ENCODE data around the gene FAM241B. TPM values are rescaled to one million over a fixed set of nuclear protein-coding genes. Genes with fewer than 3 reads are reported as not detected.

The FAM241B gene, protein sequence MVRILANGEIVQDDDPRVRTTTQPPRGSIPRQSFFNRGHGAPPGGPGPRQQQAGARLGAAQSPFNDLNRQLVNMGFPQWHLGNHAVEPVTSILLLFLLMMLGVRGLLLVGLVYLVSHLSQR
- 6.1 TPM for total RNA-seq

DNA sequence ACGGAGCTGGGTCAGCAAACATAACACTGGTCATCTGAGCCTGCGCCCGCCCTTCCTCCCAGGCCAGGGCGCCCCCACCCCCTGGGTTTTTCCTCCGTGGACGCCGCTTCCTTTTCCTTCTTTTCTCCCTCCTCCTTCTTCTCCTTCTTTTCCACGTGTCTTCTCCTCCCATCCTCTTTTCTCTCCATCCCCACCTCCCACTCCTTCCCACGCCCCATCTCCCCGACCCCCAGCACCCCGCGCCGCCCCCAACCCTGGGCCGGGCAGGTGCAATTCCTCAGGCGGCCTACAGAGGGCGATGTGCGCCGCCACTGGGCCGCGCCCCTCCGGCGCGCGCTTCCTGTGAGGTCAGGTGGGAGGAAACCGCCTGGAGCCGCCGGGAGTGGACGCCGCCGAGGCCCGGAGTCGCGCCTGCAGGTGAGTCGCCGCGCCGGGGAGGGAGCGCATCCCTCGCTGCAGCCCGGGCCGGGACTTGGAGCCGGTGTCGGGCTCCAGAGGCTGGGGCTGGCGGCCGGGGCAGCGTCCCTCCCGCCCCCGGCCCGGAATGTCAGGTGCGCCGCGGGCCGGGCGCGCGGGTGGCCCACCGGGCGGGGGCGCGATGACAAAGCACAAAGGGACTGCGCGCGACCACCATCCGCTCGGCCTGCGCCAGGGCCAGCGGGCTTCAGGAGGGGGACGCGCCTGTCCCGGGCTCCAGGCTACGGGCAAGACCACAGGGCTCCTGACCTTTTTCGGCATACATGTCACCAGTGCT is at the start of gene FAM241B:
Gene FAM241B (plus strand): TSS at position 351 of the 754 bp plus-strand sequence. CDS start 1,497 bp downstream, outside the sequence.
- DNase-seq (ENCODE audit: low spot score) (peak; percentile 77), ATAC-seq (peak; percentile 86)
- intact Hi-C loops (cut with DNase I) = loop anchor here (10.0 kb wide), 1 partner anchor 215 kb away; the partner anchor contains the start of gene TACR2

DNA sequence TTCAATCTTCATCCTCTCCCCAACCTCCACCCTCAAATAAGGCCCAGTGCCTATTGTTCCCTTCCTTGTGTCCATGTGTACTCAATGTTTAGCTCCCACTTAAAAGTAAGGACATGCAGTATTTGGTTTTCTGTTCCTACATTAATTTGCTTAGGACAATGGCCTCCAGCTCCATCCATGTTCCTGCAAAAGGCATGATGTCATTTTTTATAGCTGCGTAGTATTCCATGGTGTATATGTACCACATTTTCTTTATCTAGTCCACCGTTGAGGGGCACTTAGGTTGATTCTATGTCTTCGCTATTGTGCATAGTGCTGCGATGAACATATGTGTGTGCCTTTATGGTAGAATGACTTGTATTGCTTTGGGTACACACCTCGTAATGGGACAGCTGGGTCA is 49.6 kb upstream of the FAM241B start:
- DNase-seq (ENCODE audit: low spot score) (no peak), ATAC-seq (no peak)
- intact Hi-C loops (cut with DNase I) = no loop called here

DNA sequence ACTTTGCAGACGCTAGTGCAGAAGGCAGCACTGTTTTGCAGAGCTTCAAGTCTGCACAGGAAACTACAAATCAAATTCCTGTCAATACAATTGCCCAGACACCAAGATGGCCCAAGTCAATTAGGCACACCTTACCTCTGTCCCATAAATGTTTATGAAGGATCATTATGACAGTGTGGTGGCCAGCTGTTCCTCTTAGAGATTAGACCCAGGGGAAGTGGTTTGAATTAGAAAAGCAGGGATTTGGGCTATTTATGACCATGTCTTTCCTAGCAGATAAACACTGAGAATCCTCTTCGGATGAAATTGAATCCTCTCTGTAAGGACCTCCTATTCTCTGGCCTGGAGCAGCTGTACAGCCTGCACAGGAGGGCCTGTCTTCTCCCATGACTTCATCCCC is 46.9 kb upstream of the FAM241B start:
- ATAC-seq (no peak), DNase-seq (ENCODE audit: low spot score) (no peak)
- intact Hi-C loops (cut with DNase I) = no loop called here

DNA sequence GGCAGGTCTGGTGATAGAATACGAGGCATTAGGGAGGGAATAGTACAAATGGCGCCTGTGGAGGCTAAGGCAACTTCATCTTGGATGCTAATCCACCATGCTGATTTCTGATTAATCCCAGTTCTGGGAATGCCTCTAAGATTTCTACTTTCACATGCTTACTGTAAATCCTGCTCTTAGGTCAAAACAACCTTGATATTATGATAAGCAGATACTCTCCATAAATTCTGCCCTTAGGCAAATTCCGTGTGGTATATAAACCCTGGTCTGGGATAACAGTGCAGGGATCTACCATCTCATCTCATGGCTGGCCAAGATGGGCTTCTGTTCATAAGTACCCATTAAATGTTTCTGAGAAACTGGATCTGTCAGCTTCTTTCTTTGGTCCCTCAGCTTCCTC is 45.4 kb upstream of the FAM241B start:
- no peak for DNase-seq (ENCODE audit: low spot score)
- no peak for ATAC-seq
- intact Hi-C loops (cut with DNase I) = no loop called here

DNA sequence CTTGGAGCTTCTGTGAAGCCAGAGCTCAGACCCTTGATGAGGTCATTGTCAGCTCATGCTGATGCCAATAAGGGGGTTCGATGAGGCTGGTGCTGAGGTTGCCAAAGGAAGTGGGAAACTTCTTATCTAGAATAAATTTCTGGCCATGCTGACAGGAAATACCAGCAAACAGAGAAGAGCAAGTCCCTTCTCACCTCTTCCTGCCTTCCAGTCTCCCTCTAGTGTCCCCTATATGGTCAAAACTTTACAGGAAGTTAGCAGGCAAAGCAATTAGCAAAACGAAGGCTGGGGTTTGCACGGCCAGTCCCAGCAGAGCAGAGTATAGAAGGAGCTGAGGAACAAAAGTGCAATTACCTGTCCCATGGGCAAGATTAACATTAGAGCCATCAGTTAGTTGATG is 41.7 kb upstream of the FAM241B start:
- intact Hi-C loops (cut with DNase I) = no loop called here
- ATAC-seq (no peak), DNase-seq (ENCODE audit: low spot score) (no peak)

DNA sequence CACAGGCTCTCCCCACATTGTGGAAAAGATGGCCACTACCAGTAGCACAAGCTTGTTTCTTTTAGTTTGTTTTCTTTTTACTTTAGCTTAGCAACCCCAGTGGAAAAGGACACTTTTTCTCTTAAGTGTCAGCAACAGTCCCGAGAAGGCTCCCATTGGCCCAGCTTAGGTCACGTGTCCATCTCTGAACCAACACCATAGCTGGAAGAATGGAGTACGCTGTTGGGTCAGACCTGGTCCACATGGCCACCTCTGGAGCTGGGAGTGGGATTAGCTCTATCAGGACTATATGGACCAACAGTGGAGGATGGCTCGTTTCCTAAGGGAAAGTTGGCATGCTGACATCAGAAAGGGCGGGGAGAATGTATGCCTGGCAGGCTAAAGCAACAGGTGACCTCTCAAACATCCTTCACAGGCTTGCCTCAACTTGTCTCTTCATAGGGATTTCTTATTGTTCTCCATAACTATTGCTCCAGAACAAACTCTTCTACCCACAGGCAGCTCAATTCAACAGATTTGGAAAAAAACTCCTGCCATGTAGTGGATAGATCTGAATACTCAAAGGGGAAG is 29.2 kb upstream of the FAM241B start:
- ATAC-seq = no peak
- DNase-seq (ENCODE audit: low spot score) = no peak
- intact Hi-C loops (cut with DNase I) = no loop called here

DNA sequence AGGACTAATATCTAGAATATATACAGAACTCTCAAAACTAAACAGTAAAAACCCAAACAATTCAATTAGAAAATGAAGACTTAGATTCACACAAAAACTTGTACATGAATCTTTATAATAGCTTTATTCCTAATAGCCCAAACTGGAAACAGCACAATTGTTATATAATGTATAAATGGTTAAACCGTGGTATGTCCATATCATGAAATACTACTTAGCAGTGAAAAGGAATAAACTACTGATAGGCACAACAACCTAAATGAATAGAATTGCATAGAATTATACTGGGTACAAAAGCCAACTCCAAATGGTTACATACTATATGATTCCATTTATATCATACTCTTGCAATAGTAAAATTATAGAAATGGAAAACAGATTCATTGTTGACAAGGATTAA is 21.0 kb upstream of the FAM241B start:
- ATAC-seq (no peak), DNase-seq (ENCODE audit: low spot score) (no peak)
- intact Hi-C loops (cut with DNase I) = no loop called here

DNA sequence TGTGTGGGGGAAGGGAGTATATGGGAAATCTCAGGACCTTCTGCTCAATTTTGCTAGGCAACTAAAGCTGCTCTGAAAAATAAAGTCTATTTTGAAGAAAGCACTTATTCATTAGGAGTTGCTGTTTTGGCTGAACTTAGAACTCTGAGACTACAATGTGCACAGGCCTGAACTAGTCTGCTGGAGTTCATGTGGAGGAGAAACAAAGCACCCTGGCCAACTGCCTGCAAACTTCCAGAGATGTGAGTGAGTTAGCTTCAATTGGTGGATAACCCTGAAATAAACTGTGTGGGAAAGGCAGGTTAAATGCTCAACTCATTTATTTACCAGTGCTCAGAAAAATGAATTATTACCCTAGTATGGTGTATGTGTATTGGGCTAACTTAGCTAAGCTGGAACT is 17.3 kb upstream of the FAM241B start:
- ATAC-seq (no peak), DNase-seq (ENCODE audit: low spot score) (no peak)
- intact Hi-C loops (cut with DNase I) = no loop called here

DNA sequence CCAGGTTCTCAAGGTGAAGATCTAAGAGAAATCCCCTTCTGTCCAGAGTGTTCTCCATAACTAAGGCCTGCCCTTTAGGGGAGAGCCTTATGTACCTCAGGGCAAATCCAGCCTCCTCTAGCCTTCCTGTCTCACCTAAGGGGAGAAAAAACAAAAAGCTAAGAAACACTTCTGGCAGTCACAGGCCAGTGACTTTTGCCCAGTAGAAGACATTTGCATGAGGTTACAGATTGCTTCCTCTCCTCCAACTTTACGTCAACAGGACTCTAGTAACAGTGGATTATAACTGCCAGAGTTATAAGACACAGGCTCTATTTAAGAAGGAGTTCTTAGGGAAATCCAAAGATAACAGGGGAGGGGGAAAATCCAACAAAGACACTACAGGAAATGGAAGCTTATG is 15.9 kb upstream of the FAM241B start:
- intact Hi-C loops (cut with DNase I) = no loop called here
- ATAC-seq (no peak), DNase-seq (ENCODE audit: low spot score) (no peak)

DNA sequence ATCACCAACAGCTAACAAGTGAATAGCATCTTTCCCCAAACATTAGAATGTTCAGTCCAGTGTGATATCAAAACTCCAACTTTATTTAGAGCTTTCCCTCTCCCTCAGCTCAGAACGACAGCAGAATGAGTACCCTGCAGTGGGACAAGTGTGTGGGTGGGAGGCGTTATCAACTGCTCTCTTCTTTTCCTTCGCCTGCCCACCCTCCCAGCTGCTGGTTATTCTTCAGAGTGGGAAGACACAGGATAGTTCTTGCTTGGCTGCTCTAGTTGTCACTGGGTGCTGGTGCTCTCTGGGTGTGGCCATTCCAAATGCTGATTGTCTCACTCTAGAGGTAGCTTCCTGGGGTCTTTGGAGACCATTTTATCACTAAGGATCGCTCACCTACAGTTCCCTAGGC is 13.7 kb upstream of the FAM241B start:
- intact Hi-C loops (cut with DNase I) = no loop called here
- ATAC-seq (no peak), DNase-seq (ENCODE audit: low spot score) (no peak)

DNA sequence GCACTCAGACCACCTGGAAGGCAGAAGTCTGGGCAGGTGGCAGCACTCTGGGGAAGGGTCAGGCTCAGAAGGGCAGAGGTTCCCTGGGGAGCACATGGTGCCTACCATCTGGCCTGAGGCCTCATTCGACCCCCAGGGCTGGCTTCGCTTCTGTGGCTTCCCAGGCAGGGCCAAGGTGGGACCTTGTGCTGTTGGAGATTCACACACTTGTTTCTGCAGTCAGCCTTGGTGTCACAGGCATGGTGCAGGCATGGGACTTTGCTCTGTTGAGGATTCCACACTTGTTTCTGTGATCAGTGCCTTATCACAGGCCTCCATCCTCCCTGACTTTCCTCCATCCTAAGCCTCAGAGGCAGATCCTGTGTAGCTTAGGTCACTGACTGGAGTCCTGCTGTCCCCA is 11.3 kb upstream of the FAM241B start:
- no peak for DNase-seq (ENCODE audit: low spot score)
- no peak for ATAC-seq
- intact Hi-C loops (cut with DNase I) = no loop called here

DNA sequence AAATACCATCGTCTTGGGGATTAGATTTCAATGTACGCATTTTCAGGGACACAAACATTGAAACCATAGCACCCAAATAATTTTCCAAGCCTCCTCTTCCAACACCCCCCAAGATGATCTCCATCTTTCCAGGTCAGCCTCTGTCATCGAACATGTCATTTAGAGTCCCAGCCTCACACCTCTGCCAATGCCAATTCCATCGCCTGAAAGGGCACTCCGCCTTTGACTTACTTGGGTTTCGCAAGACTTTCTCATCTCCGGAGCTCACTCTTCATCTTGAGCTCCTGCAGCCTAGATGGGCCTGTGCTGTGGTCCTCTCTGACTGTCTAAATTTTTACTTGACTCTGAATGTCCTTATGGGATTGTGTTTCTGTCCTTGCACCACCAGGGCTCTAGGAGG is 10.4 kb upstream of the FAM241B start:
- ATAC-seq = no peak
- no peak for DNase-seq (ENCODE audit: low spot score)
- intact Hi-C loops (cut with DNase I) = no loop called here

DNA sequence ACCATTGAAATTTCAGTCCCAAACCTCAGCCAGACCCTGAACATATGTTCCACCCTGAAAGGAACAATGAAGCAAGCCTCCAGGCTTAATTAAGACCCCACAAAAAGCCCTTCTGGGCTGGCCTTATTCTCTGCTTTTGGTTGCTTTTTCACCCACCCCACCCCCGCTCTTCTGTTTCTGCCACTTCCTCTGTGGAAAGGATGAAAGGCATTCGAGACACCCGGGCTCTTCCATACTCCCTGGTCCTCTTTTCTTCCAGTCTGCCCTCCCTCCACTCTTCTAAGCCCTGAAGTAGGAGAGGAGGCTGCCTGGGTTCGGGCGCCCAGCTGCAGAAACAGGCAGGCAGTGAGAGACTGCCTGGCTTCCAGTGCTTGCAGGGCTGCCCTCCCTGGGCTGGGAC is 9.4 kb upstream of the FAM241B start:
- DNase-seq (ENCODE audit: low spot score) (no peak), ATAC-seq (no peak)
- intact Hi-C loops (cut with DNase I) = no loop called here

DNA sequence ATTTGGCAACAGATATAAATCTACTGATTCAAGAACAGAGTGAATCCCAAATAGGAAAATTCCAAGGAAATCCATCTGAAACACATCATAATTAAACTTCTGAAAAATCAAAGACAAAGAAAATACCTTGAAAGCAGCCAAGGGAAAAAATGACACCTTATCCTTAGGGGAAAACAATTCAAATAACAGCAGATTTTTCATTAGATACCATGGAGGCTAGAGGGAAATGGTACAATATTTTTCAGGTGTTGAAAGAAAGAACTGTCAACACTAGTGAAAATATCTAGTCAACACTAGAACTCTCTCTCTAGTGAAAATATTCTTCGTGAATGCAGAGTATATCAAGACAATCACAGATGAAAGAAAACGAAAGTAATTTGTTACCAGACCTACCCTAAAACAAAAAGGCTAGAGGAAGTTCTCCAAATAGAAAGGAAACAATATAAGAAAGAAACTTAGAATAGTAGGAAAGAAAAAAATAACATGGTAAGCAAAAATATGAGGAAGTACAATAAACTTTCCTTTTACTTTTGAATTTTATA is 5.7 kb upstream of the FAM241B start:
- intact Hi-C loops (cut with DNase I) = no loop called here
- DNase-seq (ENCODE audit: low spot score) (no peak), ATAC-seq (no peak)

DNA sequence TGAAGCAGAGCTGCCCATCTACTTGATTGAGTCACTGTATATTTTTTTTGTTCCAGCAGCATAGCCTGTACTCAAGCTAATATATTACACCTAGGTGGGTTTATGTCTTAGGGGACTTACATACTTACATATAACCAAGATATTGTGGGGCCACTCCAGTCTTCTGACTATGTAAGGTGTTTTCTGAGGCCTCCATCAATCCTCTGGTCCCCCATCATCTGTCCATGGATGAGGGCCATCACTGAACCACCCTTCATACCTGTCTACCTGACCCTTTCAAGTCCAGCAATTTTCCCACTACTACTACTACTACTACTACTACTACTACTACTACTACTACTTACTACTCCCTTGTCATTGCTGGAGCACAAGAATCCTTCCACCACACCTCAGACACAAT is 3.2 kb upstream of the FAM241B start:
- ATAC-seq (no peak), DNase-seq (ENCODE audit: low spot score) (no peak)
- intact Hi-C loops (cut with DNase I) = no loop called here

DNA sequence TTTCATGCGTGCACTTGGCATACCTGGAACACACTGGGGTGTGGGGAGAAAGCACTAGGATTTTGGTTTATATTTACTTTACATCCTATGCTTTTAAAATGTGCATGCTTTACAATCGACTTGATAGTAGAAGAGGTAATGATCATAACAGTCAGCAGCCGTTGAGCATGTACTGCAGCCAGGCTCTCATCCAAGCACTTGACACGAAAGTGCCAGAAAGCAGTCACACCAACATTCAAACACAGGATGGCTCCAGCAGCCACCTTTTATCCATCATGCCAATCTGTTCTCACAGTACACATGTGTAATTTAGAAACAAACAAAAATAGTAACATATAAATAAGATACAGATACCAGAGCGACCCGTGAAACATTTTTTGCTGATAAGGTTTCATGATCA is 1.2 kb upstream of the FAM241B start:
- no peak for ATAC-seq
- intact Hi-C loops (cut with DNase I) = no loop called here
- no peak for DNase-seq (ENCODE audit: low spot score)

DNA sequence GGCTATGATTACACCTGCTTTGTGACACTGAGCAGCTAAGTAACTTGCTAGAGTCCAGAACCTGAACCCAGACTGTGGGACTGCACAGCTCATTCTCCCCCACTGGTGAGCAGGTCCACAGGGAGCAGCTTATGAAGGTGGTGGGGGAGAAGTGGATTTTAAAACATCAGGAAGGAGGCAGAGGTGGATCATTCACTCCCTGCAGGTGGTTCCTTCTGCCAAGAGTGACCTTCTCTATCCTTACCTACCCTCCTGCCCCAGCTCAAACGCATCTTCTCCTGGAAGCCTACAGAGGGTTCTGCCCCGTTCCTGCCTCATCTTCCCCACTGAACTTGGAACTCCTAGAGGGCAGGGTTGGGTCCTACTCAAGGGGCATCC is 539 bp upstream of the FAM241B start:
- ATAC-seq = peak; percentile 13
- intact Hi-C loops (cut with DNase I) = no loop called here
- no peak for DNase-seq (ENCODE audit: low spot score)

DNA sequence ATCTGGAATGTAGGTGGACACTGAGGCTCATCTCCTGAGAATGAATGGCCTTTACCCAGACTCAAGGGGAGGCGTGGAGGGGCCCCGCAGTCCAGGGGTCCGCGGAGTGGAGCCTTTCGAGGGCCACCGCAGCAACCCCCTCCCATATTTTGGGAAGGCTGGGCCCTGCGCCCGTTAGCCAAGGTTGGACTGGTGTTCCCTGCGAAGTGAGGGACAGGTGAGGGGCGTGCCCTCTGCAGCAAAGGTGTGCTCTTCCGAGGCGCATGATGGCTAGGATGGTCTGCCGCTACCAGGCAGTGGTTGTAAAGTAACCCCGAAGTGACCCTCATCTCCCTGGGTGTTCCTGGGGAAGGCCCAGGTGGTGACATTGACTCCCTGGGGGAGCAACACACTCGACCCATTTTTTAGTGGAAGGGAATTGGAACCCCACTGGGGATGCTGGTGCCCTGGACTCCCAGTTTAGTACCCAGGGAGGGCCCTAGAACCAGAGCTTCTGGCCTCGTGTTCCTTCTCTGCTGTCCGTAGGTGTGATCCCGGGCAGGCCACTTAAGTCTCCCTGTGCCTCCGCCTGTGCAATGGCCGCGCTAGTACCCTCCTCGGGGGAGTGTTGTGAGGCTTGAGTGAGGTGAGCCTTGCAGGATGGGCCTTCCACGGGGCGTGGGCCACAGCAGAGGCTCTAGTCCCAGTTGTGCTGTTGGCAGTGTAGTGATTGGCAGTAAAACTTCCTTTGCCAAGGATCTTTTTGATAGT is 779 bp downstream of the FAM241B start:
- ATAC-seq (no peak), DNase-seq (ENCODE audit: low spot score) (no peak)
- intact Hi-C loops (cut with DNase I) = loop anchor here (10.0 kb wide), 1 partner anchor 216 kb away; the partner anchor contains the start of gene TACR2

DNA sequence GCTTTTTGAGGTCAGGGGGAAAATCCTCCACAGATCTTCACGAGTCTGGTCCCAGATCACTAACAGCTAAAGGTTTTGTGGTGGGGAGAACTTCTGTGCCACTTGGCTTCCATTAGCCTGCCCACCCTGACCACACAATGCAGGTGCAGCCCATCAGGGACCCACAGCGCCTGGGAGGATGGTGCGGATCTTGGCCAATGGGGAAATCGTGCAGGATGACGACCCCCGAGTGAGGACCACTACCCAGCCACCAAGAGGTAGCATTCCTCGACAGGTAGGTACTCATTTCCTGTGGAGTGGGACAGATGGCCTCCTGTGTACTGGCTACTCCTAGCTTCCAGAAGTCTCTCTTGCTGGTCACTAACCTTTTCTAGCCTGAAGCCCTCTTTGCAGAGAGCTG is 1.5 kb downstream of the FAM241B start:
- intact Hi-C loops (cut with DNase I) = loop anchor here (10.0 kb wide), 1 partner anchor 217 kb away; the partner anchor contains the start of gene TACR2
- ATAC-seq (no peak), DNase-seq (ENCODE audit: low spot score) (no peak)

Measured in sciatic nerve (tissue), 2 donors.